ENCODE measurements around the gene APBB2.

DNA sequence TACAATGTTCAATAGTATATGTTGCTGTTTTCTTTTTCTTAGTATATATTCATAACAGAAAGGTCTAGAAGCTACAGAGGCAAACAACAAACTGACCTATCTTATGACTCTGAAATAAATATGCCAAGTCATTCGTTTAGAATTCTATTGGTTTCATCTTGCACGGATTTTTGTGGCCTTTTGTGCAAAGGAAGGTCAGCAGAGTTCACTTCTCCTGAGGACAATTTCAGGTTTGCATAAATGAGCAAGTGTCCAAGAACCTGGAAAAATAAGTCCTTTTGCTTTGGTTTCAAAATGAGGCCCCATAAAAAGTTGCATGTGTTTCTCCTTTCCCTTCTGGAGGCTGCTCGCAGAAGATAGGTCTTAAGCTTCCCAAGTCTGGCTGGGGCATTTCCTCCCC is 156.9 kb downstream of the APBB2 start:
- TF ChIP-seq, protein P1, sequence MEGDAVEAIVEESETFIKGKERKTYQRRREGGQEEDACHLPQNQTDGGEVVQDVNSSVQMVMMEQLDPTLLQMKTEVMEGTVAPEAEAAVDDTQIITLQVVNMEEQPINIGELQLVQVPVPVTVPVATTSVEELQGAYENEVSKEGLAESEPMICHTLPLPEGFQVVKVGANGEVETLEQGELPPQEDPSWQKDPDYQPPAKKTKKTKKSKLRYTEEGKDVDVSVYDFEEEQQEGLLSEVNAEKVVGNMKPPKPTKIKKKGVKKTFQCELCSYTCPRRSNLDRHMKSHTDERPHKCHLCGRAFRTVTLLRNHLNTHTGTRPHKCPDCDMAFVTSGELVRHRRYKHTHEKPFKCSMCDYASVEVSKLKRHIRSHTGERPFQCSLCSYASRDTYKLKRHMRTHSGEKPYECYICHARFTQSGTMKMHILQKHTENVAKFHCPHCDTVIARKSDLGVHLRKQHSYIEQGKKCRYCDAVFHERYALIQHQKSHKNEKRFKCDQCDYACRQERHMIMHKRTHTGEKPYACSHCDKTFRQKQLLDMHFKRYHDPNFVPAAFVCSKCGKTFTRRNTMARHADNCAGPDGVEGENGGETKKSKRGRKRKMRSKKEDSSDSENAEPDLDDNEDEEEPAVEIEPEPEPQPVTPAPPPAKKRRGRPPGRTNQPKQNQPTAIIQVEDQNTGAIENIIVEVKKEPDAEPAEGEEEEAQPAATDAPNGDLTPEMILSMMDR (conservative IDR thresholded peaks at IDR 0.05) = no peak
- no peak for TF ChIP-seq ZFX (IDR thresholded peaks at IDR 0.05)
